Right lobe of liver (tissue), 6 donors: Measurements from ENCODE around the gene C16orf87. TPM values are rescaled to one million over a fixed set of nuclear protein-coding genes. Genes with fewer than 3 reads are reported as not detected.

Source experiments
- ATAC-seq, 4 donors: fragments of 200-7000 bp; cut with Tn5 transposase; one replicate each; pipeline ENCODE4 v1.9.1; 2020; ENCODE audit warnings: mild to moderate bottlenecking in 4 of 4, moderate library complexity in 4 of 4
- DNase-seq, 3 donors: peaks; one replicate each; pipeline ENCODE4 v3.0.0-alpha.2; 2020
- H3K27ac ChIP-seq, 3 donors: fragments of 200-600 bp; one replicate each; pipeline ENCODE4 v1.8.0; 2022
- H3K27me3 ChIP-seq, 2 donors: fragments of 200-600 bp; one replicate each; pipeline ENCODE4 v1.8.0; 2022
- H3K36me3 ChIP-seq, 4 donors: fragments of 200-600 bp; sonication (generic) in 1 of 4; one replicate each; pipeline versions ENCODE4 v1.5.1 to v1.8.0; 2017 to 2022; ENCODE audit warnings: control low read depth in 1 of 4
- H3K4me1 ChIP-seq, 4 donors: fragments of 200-600 bp; sonication (generic) in 1 of 4; one replicate each; pipeline versions ENCODE4 v1.5.1 to v1.8.0; 2017 to 2022; ENCODE audit warnings: control low read depth in 1 of 4
- H3K4me3 ChIP-seq, 3 donors: fragments of 200-600 bp; one replicate each; pipeline ENCODE4 v1.8.0; 2022
- H3K9me3 ChIP-seq, 4 donors: fragments of 200-600 bp; sonication (generic) in 1 of 4; one replicate each; pipeline versions ENCODE4 v1.5.1 to v1.8.0; 2017 to 2022; ENCODE audit warnings: control low read depth in 1 of 4
- CTCF ChIP-seq, 4 donors: fragments of 200-600 bp in 3 of 4; fragments of 450-650 bp in 1 of 4; IDR thresholded peaks; one replicate each; pipeline versions ENCODE4 v1.5.1 to v1.8.0; 2016 to 2022; ENCODE audit warnings: antibody characterized with exemption in 4 of 4, mild to moderate bottlenecking in 2 of 4
- POLR2A ChIP-seq: fragments of 450-650 bp; IDR thresholded peaks from one replicate; pipeline ENCODE4 v1.6.1; 2017; ENCODE audit warnings: antibody characterized with exemption, mild to moderate bottlenecking
- WGBS: methylation state at CpG from one replicate; pipeline ENCODE4 v1.1.6; 2018; ENCODE audit warnings: low coverage, low lambda C conversion rate; ENCODE audit not compliant: insufficient coverage; ENCODE audit errors: missing lambda C conversion rate; 5-methylcytosine and 5-hydroxymethylcytosine counted together
- intact Hi-C, 2 donors: fragments of 100-400 bp; cut with DNase I; formaldehyde crosslinking; loops; one replicate each; pipeline versions ENCODE4 v1.11.2 to v1.14.1; 2022
- total RNA-seq, 6 experiments: library from RNA; depleted of rRNA in 2 of 6; stranded (reverse); fragments of >200 nt in 2 of 6; fragmentation: NEBNext Ultra II Directional in 3 of 6; extraction: Animal tissue kit (Norgen Biotek cat#: 25700) in 3 of 6; gene quantifications; one replicate each; pipeline versions ENCODE4 v1.1.0 to v1.2.4, GENCODE V29; 2016 to 2023
- donor health status: DM: no; HTN: yes; CAD: no.
- donor health status: DM: no; HTN: no; CAD: no.
- donor health status: DM: no; HTN: no; CAD: no.
- donor health status: DM: no; HTN: yes; CAD: no.
- donor health status: DM: no; HTN: yes; CAD: no.

Gene C16orf87
- total RNA-seq, 6 experiments from 2014 or later = 5.5 to 9.8 (median 7.4) TPM

DNA sequence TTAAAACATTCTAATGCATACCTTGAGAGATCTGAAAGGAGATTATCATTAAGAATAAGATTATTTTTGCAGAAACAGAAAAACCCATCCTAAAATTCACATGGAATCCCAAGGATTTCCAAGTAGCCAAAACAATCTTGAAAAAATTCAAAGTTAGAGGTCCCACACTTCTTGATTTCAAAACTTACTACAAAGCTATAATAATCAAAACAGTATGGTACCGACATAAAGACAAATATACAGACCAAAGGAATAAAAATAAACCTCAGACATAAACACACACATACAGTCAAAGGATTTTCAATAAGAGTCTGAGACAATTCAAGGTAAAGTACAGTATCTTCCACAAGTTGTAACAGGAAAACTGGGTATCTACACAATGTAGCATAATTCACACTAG, 16.2 kb downstream of the C16orf87 start:
- no peak for DNase-seq
- TF ChIP-seq CTCF (IDR thresholded peaks at IDR 0.05) (no peak), POLR2A (no peak)
- intact Hi-C loops = no loop called here
- Histone ChIP-seq H3K27me3 (no peaks in the 10 kb centered on the region), H3K27ac (no peak overlapping the region), H3K4me3 (no peak overlapping the region), H3K4me1 (peaks cover 0 to 9% (median 0%) of the 10 kb centered on the region in 4 donors), H3K9me3 (no peaks in the 10 kb centered on the region), H3K36me3 (no peaks in the 10 kb centered on the region)
- 91% methylated on average over 1 of the region's 1 CpG for WGBS
- no peak for ATAC-seq

- H3K4me3 ChIP-seq = no peak overlapping the region
- no peaks in the 10 kb centered on the region for H3K27me3 ChIP-seq
- ATAC-seq (no peak), DNase-seq (no peak)
- no peak overlapping the region for H3K27ac ChIP-seq
- no peaks in the 10 kb centered on the region for H3K36me3 ChIP-seq
- WGBS = 81% methylated on average over 7 of the region's 7 CpGs
- intact Hi-C loops = no loop called here
- H3K9me3 ChIP-seq = no peaks in the 10 kb centered on the region
- TF ChIP-seq POLR2A = no peak
- TF ChIP-seq CTCF (IDR thresholded peaks at IDR 0.05) = no peak
- H3K4me1 ChIP-seq = peaks cover 0 to 20% (median 0%) of the 10 kb centered on the region in 4 donors
Measured at GRCh38 chr16:46813611-46814010, 17.4 kb downstream of the C16orf87 start.

- intact Hi-C loops = no loop called here
- no peak for TF ChIP-seq CTCF (IDR thresholded peaks at IDR 0.05)
- ATAC-seq (peak in 1 of 4 donors; percentile 44), DNase-seq (no peak)
- no peaks in the 10 kb centered on the region for H3K27me3 ChIP-seq
- WGBS = 69% methylated on average over 6 of the region's 6 CpGs
- H3K27ac ChIP-seq = no peak overlapping the region
- no peaks in the 10 kb centered on the region for H3K36me3 ChIP-seq
- no peak overlapping the region for H3K4me3 ChIP-seq
- H3K4me1 ChIP-seq = peaks cover 0 to 20% (median 0%) of the 10 kb centered on the region in 4 donors
- no peaks in the 10 kb centered on the region for H3K9me3 ChIP-seq
Measured at GRCh38 chr16:46812781-46813540, 18.0 kb downstream of the C16orf87 start.

GRCh38 chr16:46811682-46812081, 19.3 kb downstream of the C16orf87 start:
- H3K27me3 ChIP-seq = no peaks in the 10 kb centered on the region
- TF ChIP-seq POLR2A (no peak), CTCF (IDR thresholded peaks at IDR 0.05) (no peak)
- ATAC-seq = no peak
- no peak overlapping the region for H3K27ac ChIP-seq
- intact Hi-C loops = no loop called here
- H3K9me3 ChIP-seq = no peaks in the 10 kb centered on the region
- no peak overlapping the region for H3K4me3 ChIP-seq
- no peaks in the 10 kb centered on the region for H3K36me3 ChIP-seq
- no peak for DNase-seq
- no CpG with 5 or more reads among the region's 5 CpGs for WGBS
- peaks cover 0 to 20% (median 0%) of the 10 kb centered on the region in 4 donors for H3K4me1 ChIP-seq
